Smooth muscle cell (in vitro differentiated cells): ENCODE data around the gene PRPF40A. TPM values are rescaled to one million over a fixed set of nuclear protein-coding genes. Genes with fewer than 3 reads are reported as not detected.
"Not testable (repeated sequence)": the region's sequence is repeated elsewhere in the genome, so short reads cannot be mapped to it uniquely, and the experiment has no call there.

Source experiments
- DNase-seq: peaks from one replicate; lab custom pipeline; 2025; ENCODE audit not compliant: unreplicated experiment; lab: John Stamatoyannopoulos, UW
- H2AFZ ChIP-seq: fragments of 200-600 bp; sonication (generic); 2 replicates; pipeline ENCODE4 v1.6.0; 2016; ENCODE audit warnings: antibody characterized with exemption, low read depth, mild to moderate bottlenecking
- H3F3A ChIP-seq: fragments of 200-600 bp; sonication (generic); 2 replicates; pipeline ENCODE4 v1.6.0; 2017; ENCODE audit warnings: antibody characterized with exemption, low read depth
- H3K27ac ChIP-seq: fragments of 200-600 bp; sonication (generic); 2 replicates; pipeline ENCODE4 v1.5.1; 2016; ENCODE audit warnings: low read depth, mild to moderate bottlenecking
- H3K27me3 ChIP-seq: fragments of 200-600 bp; sonication (generic); 2 replicates; pipeline ENCODE4 v1.6.1; 2016; ENCODE audit warnings: low read depth, mild to moderate bottlenecking
- H3K36me3 ChIP-seq: fragments of 200-600 bp; sonication (generic); 2 replicates; pipeline ENCODE4 v1.5.1; 2016; ENCODE audit warnings: low read depth
- H3K4me1 ChIP-seq: fragments of 200-600 bp; sonication (generic); 2 replicates; pipeline ENCODE4 v1.5.1; 2016; ENCODE audit warnings: low read depth
- H3K4me2 ChIP-seq: fragments of 200-600 bp; sonication (generic); 2 replicates; pipeline ENCODE4 v1.6.0; 2016; ENCODE audit warnings: mild to moderate bottlenecking
- H3K4me3 ChIP-seq: fragments of 200-600 bp; sonication (generic); 2 replicates; pipeline ENCODE4 v1.5.1; 2016; ENCODE audit warnings: mild to moderate bottlenecking
- H3K79me2 ChIP-seq: fragments of 200-600 bp; sonication (generic); 2 replicates; pipeline ENCODE4 v1.6.0; 2016; ENCODE audit warnings: low read depth, mild to moderate bottlenecking
- H3K9ac ChIP-seq: fragments of 200-600 bp; sonication (generic); 2 replicates; pipeline ENCODE4 v1.6.0; 2016; ENCODE audit warnings: low read depth
- H3K9me3 ChIP-seq: fragments of 200-600 bp; sonication (generic); replicated peaks from 2 replicates; pipeline ENCODE4 v1.5.1; 2016; ENCODE audit warnings: low read depth
- H4K20me1 ChIP-seq: fragments of 200-600 bp; sonication (generic); 2 replicates; pipeline ENCODE4 v1.6.0; 2016; ENCODE audit warnings: low read depth
- CTCF ChIP-seq: fragments of 200-600 bp; sonication (generic); IDR thresholded peaks from 2 replicates; pipeline ENCODE4 v1.5.1; 2017; ENCODE audit warnings: borderline replicate concordance, mild to moderate bottlenecking, antibody characterized with exemption; ENCODE audit not compliant: insufficient read depth, poor library complexity, severe bottlenecking
- WGBS: methylation state at CpG from one replicate; pipeline ENCODE4 v1.1.7; 2016; ENCODE audit warnings: low lambda C conversion rate; 5-methylcytosine and 5-hydroxymethylcytosine counted together
- polyA plus RNA-seq: library from polyadenylated mRNA; unstranded; fragments of >200 nt; fragmentation: Nextera tagmentation; extraction: Ambion mirVana; gene quantifications from 2 replicates; pipeline ENCODE4 v1.2.1, GENCODE V29; 2016
- total RNA-seq: library from RNA; depleted of rRNA; stranded (reverse); fragments of >200 nt; gene quantifications from 2 replicates; pipeline ENCODE4 v1.2.3, GENCODE V29; 2014

PRPF40A gene
- total and polyA plus RNA-seq, 2 experiments from 2014 or later: 93.4 to 117 TPM

GRCh38 chr2:152743002-152743401 is 25.7 kb upstream of the PRPF40A start:
- Histone ChIP-seq H3K9me3 (no peaks in the 10 kb centered on the region), H3K27me3 (no peaks in the 10 kb centered on the region), H3K27ac (no peak overlapping the region), H4K20me1 (peaks cover 13% of the 10 kb centered on the region), H3K79me2 (no peaks in the 10 kb centered on the region), H2AFZ (no peak overlapping the region), H3K36me3 (no peaks in the 10 kb centered on the region), H3K9ac (no peak overlapping the region), H3F3A (no peaks in the 10 kb centered on the region), H3K4me2 (no peak overlapping the region), H3K4me1 (no peaks in the 10 kb centered on the region), H3K4me3 (no peak overlapping the region)
- no peak for DNase-seq
- WGBS: 79% methylated on average over 3 of the region's 3 CpGs
- peak; percentile 35 for TF ChIP-seq CTCF

GRCh38 chr2:152740743-152741328 is 23.6 kb upstream of the PRPF40A start:
- peak; percentile 87 for TF ChIP-seq CTCF
- no peaks in the 10 kb centered on the region for H3K27me3 ChIP-seq
- peaks cover 13% of the 10 kb centered on the region for H4K20me1 ChIP-seq
- H3K9ac ChIP-seq: no peak overlapping the region
- H3K79me2 ChIP-seq: peaks cover 2% of the 10 kb centered on the region
- H3K4me2 ChIP-seq: no peak overlapping the region
- H2AFZ ChIP-seq: no peak overlapping the region
- H3F3A ChIP-seq: no peaks in the 10 kb centered on the region
- 75% methylated on average over 2 of the region's 2 CpGs for WGBS
- H3K36me3 ChIP-seq: peaks cover 7% of the 10 kb centered on the region
- no peaks in the 10 kb centered on the region for H3K9me3 ChIP-seq
- no peaks in the 10 kb centered on the region for H3K4me1 ChIP-seq
- no peak for DNase-seq
- no peak overlapping the region for H3K27ac ChIP-seq
- no peak overlapping the region for H3K4me3 ChIP-seq

- H3K4me1 ChIP-seq, H3K27ac ChIP-seq, H3K36me3 ChIP-seq, H3K4me2 ChIP-seq, H3K27me3 ChIP-seq, H2AFZ ChIP-seq, H3K9me3 ChIP-seq, H3K79me2 ChIP-seq, H3K9ac ChIP-seq, DNase-seq, H3K4me3 ChIP-seq, H3F3A ChIP-seq: not testable (repeated sequence)
- 100% methylated on average over 1 of the region's 1 CpG for WGBS
- H4K20me1 ChIP-seq: peaks cover 13% of the 10 kb centered on the region
Measured at GRCh38 chr2:152739705-152740104, 22.4 kb upstream of the PRPF40A start.

GRCh38 chr2:152738438-152738837 is 21.2 kb upstream of the PRPF40A start:
- no peak for TF ChIP-seq CTCF
- Histone ChIP-seq H2AFZ (no peak overlapping the region), H3K4me2 (no peak overlapping the region), H3K4me3 (no peak overlapping the region), H3K27ac (no peak overlapping the region), H3K27me3 (no peaks in the 10 kb centered on the region), H3K9ac (no peak overlapping the region), H3K4me1 (no peaks in the 10 kb centered on the region), H4K20me1 (peaks cover 9% of the 10 kb centered on the region), H3K9me3 (no peaks in the 10 kb centered on the region), H3K36me3 (peaks cover 9% of the 10 kb centered on the region), H3F3A (no peaks in the 10 kb centered on the region), H3K79me2 (peaks cover 5% of the 10 kb centered on the region)
- DNase-seq: no peak
- 93% methylated on average over 2 of the region's 2 CpGs for WGBS

- not testable (repeated sequence) for H3K27me3 ChIP-seq, H3K4me3 ChIP-seq, H4K20me1 ChIP-seq, H3K9me3 ChIP-seq, H3K27ac ChIP-seq, DNase-seq, H3F3A ChIP-seq, H3K9ac ChIP-seq, H3K4me1 ChIP-seq, H2AFZ ChIP-seq, H3K4me2 ChIP-seq, H3K79me2 ChIP-seq, H3K36me3 ChIP-seq
- WGBS: 100% methylated on average over 1 of the region's 1 CpG
Measured at GRCh38 chr2:152737509-152737908, 20.2 kb upstream of the PRPF40A start.
